ELF-1 (cell line): Measurements from ENCODE around the gene PRPF40B.
"Not testable (repeated sequence)": the region's sequence is repeated elsewhere in the genome, so short reads cannot be mapped to it uniquely, and the experiment has no call there.

Experiments used
- DNase-seq: peaks from one replicate; pipeline ENCODE4 v3.0.0-alpha.2; 2016; ENCODE audit warnings: low read depth, low spot score

The PRPF40B gene

DNA sequence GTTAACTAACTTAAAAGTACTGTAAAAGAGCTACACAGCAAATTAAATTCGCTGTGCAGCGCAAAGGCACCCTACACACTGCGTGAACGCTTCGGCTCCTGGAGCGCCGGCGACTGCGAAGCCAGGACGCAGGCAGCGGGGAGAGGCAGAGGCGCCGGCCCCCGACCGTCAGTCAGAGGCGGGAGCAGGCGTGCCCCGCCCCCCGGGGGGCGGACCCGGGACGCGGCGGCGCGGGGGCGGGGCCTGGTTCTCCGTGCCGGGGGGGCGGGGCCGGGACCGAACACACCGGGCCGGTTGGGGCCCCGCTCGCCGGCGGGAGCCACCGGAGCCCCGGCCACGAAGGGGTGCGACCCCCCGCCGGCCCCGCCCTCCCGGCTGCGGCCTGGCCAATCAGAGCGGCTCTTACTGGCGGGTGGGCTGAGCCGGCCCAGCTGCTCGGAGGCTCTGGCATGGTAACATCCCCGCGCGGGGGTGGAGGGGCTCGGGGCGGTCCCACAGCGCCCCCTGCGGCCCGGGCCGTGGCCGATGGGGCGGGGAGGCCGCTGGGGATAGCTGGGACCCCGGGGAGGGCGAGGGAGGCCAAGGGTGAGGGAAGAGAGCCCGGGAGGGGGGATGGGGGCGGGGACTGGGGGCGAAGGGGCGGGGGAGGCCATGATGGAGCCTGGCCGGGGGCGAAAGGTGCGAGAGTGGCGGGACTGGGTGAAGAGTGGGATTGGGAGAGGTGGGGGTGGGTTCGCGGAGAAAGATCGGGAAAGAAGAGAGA is at the start of gene PRPF40B:
TSS of gene PRPF40B (plus strand) at position 420 of the 763 bp plus-strand sequence. CDS start at position 450, 30 bp downstream.
- peak; percentile 93 for DNase-seq

DNA sequence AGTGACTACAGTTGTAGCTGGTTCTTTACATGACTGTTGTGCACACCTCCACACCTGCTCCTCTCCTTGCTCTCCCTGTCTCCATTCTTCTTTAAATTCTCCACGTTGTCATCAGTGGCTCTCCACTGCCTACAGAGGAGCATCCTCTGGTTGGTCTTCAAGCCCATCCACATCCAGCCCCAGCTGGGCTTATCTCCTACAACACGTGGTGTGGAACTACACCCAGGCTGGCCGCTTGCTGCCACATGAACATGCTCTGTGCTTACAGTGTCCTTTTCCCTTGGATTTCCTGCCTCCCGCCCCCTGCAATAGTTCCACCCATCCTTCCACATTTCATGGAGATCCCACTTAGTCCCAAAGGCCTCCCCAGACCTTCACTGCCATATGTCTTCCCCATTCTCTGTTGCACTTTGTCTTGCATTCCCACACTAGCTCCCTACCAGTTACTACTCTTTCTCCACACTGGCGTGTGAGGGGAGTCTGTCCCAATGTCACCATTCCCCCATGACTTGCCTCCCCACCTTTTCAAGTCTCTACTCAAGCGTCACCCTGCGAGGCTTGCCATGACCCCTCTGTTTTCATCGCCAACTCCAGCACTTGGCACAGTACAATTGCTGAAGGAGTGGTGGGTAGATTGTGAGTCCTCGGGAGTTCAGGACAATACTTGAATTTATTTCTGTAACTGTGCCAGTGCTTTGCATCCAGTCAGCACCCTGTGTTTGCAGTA is 45.6 kb upstream of the PRPF40B start:
- DNase-seq: no peak

DNA sequence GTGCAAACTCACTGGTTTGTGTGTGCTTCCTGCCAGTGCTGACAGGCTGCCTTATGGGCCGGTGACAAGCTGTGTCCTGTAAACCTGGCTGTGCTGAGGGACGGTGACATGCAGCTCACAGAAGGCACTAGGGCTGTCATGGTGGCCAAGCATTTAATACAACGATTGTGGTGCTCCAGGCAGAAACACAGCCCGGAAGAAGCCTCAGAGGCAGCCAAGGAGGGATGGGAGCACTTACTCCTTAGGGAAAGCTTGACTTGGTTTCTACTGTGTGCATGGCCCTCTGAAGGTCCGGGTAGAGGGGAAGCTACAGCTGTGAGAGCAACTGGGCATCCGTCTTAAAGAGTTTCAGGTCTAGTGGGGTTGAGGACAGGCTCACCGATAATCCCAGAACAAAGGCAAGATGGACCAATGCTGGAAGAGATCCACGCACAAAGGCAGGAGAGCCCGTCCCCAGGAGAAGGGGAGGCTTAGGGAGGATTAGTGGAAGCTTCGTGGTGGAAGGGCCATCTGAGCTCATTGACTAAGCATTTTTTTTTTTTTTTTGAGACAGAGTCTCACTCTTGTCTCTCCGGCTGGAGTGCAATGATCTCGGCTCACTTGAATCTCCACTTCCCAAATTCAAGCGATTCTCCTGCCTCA is 44.8 kb upstream of the PRPF40B start:
- DNase-seq: no peak

DNA sequence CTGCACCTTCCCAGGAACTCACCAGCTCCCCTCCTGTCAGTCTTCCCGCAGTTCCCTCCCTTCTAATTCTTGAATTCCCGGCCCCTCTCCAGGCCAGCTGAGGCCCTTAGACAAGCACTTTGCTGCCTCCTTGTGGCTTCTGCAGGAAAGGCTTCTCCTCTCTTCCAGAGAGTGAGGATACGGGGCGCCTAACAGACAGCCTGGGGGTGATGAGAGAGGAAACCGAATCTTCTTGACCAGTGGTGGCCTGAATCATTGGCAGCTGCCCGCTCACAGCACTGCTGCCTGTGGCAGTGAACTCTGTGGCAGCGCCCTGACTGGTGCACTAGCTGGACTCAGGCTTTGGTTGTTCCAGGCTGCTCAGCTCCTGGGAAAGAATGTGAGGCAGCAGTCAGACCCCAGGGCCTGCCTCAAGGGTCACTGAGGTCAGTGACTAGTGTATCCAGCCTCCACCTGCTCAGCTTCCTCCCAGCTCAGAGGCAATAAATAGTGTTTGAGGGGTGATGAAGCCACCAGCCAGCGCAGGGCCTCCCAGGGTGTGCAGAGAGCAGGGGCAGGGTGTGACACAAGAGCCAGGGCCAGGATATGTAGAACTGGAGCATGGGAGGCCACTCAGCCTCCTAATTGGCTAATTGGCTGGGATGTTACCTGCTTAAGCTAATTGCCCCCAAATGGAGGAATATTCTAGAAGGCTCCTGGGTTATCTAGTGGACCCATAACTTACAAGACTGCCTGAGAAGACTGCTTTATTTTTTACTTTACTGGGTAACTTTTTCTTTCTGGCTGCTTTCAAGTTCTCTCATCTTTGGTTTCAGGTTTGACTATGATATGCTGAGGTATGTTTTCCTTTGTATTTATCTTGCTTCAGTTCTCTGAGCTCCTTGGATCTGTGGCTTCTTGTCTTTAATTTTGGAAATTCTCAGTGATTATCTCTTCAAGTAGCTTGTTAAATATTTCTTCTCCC is 42.5 kb upstream of the PRPF40B start:
- DNase-seq: peak; percentile 95

DNA sequence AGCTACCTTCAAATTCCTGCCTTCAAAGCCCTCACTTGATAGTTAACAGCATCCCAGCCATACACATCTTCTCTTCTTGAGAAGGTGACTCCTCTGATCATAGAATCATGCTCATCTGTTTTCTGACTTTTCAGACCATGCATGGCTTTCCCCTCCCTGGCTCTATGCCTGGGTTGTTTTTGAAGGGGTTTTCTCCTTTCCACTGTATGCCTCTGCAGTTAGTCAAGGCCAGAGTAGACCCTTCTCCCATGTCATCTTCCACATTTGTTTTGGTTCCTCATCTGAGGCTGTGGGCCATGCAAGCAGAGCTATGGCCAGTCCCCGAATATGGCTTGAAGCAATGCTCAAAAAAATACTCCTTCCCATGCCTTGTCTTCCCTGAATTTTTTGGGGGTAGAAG is 41.2 kb upstream of the PRPF40B start:
- no peak for DNase-seq

DNA sequence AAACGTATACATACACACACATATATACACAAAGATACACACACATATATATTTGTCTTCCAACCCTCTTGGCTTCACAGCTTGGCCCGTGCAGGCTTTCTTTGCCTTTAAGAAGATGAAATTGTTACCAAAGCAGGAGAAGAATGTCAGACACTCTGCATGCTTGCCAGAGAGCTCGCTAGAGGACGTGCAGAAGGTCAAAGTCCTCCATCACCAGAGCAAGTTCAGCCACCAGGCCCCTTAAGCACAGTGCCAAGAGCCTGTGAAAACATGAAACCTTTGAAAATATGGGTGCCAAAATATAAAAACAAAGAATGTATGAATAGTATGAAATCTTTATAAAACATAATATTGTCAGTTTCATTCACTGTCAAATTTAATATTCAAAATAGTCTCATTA is 40.5 kb upstream of the PRPF40B start:
- no peak for DNase-seq

DNA sequence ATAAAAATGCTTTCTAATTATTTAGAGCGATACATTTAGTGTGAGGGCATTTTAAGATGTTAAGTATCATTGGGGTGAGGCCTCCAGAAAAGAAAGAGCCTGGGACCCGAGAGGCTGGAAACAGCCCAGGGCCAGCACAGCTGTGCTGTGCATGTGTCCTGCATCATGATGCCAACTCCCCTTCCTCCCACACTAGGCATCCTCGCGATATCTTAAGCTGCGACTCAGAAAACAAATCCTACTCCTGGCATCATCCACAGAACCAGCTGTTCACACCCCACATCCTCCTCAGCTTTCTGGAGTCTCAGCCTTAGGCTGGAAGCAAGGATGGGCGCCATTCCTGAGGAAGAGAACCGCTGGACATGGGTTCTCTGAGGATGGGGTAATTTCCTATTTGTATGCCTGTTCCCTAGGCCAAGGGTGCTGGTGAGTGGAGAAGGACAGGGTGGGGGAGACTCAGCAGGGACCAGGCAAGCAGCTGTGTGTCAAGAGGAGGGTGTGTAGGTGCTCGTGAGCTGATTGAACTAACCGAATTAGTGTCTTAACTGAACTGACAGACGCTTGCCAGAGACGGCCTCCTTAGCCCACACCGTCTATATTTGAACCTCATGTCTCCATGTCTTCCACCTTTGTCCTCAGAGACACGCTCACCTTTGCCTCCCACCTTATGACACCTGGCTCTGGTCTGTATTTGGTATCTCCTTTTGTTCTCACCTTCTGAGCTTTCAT is 39.8 kb upstream of the PRPF40B start:
- DNase-seq: no peak

DNA sequence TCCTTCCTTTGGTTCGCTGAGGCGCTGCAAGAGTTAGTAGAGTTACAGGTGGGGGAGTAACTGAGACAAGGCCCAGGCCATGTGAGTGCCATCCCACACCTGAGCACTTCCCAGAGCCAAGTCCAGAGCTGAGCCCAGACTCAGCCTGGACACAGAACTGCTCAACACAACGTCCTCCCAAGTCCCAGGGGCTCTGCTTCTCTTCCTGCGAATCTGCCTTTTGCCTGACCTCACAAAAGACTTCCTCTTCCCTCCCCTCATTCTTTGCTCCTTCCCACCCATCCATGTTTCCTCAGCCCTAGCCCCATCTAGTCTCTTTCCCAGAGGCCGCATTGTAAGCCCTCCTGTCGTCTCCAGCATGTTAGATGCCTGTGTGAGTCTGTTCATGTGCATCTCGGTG is 38.8 kb upstream of the PRPF40B start:
- DNase-seq: no peak

DNA sequence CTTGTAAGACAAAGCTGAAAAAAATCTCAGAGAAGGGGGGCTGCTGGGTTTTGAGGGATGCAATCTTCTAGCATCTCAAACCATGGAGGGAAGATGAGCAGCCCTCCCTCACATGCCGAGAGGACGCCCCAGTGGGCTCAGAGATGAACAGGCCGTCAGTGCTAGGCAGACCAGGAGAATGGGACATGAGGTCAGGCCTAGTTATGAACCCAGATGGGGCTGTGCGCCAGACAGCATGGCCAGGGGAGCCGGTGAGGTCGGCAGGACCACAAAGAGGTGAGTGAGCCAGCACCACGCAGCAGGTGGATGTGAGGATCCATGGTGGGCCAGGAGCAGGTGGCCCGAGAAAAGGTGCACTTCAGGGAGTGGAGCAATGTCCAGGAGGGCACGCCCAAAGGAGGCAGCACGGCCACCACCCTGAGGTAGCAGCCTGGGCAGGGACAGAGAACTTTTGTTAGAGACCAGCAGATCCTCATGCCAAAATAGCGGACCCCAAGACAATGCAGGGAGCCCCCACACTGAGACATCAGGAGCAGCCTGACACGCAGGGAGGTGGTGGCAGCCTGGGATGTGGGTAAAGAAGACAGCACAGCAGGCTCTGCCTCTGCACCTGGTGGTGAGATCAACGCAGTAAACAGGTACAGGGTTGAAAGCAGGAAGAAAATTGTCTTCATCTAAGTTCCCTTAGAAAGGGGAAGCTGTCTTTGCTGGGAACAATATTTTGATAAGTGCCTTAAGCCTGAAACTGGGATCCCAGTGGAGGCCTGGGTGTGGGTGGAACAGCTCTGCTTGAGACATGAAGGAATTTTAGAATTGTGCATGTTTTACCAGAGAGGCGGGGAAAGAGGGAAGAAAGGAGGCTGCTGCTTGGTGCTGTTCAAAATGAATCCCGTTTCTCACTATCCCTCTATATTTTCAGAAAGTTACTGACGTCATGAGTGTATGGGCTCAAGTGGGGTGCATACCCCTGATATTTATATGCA is 37.6 kb upstream of the PRPF40B start:
- DNase-seq: no peak

DNA sequence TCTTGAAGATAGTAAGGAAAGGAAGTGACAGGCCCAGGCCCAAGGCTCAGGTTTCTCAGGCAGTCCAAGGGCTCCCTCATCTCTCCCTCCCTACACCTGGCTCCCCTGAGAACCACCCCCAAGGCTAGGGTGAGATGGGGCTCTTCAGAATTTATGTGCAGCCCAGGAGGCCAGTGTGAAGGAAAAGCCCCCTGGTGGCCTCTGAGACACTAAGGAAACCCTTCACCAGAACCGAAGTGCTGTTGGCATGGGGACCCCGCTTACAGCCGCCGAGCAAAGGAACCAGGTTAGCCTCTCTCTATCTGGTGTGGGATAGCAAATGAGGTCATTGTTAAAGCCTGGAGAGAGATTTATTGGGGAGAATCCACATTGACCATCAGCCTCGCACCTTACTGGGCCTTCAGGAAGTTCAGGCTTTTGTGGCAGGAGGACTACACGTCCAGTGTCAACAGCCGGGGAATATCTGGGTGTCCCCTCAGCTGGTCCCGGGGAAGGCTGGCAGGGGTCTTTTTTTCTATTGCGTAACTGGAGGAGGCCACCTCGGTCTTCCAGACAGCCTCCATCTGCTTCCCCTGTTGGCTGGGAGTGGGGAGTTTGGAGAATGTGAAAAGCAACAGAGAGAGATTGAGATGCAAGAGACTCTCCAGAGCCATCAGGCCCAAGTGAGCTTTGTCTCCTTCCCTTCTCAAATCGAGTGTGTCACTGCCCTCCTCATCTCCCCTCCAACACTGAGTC is 36.0 kb upstream of the PRPF40B start:
- DNase-seq: no peak

DNA sequence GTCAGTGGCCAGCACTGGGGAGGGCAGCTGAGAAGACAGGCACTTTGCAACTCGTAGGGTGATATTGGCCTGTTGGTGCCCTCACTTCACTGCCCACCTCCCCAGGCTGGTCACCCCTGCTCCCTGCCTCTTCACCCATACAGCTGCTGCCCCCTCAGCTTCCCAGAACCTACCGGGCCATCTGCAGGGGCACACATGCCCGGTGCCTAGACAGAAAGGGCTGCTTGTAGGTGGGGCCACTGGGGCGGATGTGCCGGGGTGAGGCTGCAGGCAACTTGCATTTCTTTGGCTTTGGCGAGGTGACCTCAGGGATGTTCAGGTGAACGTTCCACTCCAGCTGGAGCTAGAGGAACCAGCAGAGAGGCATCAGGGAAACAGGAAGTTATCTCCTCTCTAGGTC is 35.1 kb upstream of the PRPF40B start:
- DNase-seq: no peak

DNA sequence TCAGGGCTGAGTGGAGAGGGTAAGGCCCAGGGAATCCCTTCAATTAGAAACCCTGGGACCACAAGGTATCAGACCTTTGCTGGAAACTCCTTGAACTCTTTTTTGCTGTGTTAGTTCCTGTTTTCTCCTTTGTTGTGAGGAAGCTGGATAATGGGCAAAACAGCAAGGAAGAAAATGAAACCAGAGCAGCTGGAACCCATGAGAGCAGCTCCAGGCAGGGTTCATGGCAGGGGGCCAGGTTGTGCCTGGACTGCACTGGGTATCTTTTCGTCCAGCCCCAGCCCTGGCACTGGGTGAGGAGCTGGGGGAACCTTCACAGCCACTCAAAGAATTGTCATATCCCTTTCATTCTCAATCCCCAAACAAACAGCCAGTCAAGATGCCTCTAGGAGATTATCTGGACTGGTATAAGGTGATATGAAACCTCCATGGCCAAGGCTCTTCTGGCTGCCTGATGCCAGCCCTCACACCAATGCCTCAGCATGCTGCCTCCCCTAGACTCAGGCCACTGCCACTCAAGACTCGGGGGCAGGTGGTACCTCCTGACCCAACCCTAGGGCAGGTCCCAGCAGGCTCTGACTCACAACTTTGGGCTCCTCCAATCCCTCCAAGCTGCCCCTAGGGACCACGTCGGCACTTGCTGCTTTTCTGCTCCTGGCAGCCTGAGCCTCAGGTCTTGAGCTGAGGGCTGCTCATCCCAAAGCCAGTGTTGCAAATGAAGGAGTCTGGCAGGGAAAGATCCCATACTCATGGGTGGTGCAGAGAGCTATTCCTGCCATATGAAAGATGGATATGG is 34.4 kb upstream of the PRPF40B start:
- DNase-seq: no peak

DNA sequence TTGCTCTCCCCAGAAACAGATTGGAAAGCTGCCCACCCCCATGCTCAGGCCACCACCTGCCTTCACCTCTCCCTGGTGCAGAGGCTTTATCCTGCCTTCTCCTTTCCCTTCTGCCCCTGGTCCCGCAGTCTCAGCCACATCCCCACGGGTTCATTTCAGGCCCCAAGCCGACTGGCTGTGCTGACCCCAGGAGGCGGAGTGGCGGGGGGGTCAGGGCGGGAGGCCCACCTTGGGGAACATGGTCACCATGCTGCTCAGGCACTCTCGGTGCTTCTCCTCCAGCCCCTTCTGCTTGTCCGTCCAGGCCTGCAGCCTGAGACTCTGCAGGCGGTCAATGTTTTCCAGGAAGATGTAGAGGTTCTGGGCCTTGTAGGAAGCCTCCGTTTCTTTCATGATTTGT is 24.8 kb upstream of the PRPF40B start:
- no peak for DNase-seq

DNA sequence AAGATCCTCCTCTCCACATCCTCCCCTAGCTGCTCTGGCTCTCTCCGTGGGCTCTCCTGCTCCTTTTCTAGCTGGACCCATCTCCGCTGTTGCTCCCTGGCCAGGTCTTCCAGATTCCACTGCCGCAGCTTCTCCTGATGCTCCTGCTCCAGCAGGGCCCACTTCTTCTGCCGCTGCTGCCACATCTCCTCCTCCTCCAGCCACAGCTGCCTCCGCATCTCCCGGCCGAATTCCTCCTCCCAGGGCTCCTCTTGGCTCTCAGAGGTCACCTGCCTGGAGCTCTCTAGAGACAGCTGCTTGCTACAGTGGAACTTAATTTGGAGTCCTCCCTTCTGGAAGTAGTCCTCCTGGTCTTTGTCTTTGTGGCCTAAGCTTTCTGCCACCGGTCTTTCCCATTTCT is 23.4 kb upstream of the PRPF40B start:
- DNase-seq: no peak

DNA sequence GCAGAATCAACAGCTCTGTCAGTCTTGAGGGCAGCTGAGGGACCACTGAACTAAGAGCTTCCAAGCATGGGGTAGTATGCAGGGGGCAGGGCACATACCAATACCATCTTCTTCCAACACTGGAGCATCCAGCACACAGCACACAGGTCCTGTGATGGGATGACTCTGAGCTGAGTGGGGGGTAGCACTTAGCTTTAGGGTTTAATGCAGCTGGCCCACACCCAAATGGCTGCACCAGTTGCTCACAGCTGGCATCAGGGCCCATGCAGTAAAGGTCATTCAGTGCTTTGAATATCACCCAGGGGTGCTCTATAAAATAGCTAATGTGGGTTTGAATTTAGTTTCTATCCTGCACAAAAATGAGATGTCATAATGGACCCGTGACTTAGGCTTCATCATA is 19.6 kb upstream of the PRPF40B start:
- no peak for DNase-seq

DNA sequence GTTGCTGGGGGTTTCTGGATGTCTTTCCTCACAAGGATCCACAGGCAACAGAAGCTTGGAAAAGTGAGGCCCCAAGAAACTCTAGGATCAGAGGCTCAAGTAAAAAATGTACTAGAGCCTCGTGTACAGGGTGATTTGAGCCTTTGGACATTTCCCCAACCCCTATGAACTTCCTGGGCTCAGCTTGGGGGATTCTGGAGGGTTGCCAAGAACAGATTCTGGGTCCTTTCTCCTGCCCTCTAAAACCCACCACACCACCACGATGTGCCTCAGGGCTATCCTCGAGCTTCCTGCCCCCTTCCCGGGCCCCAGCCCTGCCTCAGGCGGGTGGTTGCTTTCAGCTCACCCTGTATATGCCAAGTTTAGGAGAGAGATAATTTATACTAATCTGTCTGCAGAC is 18.5 kb upstream of the PRPF40B start:
- no peak for DNase-seq

DNA sequence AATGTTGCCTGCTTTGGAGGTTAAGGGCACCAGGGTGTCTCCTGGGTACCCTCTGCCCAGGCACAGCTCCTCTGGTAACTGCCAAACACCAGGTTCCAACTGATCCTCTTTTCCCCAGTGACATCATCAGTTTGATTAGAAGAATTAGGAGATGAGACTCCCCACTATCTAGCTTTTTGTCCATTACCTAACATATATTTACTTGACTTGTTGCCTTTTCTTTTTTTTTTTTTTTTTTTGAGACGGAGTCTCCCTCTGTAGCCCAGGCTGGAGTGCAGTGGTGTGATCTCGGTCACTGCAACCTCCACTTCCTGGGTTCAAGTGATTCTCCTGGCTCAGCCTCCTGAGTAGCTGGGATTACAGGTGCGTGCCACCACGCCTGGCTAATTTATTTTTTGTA is 17.8 kb upstream of the PRPF40B start, which contains the start of gene FAM186B:
TSS of gene FAM186B (minus strand) at position 101 of the 400 bp plus-strand sequence. CDS start 162 bp downstream, outside the sequence.
- DNase-seq: not testable (repeated sequence)
